ENCODE results near the gene MYO10. TPM values are rescaled to one million over a fixed set of nuclear protein-coding genes. Genes with fewer than 3 reads are reported as not detected.
A peak's percentile ranks its signal among the peaks of the same experiment; 100 is the strongest.

MYO10 gene
- total RNA-seq, 1 experiment from 2014 or later = 202 TPM

- peaks cover 7% of the 10 kb centered on the region for H3K36me3 ChIP-seq (ENCODE audit: insufficient read depth, low read length, poor library complexity, severe bottlenecking)
- peak; percentile 72 for DNase-seq (ENCODE audit: low spot score)
- no peaks in the 10 kb centered on the region for H3K9me3 ChIP-seq (ENCODE audit: low read depth, low read length, poor library complexity, severe bottlenecking)
- intact Hi-C loops (cut with micrococcal nuclease; ENCODE audit: unreplicated experiment) = no loop called here
- no peaks in the 10 kb centered on the region for H3K27me3 ChIP-seq (replicated peaks; ENCODE audit: insufficient read depth, low read depth, low read length, poor library complexity)
- no TSS peak for BruUV-seq (replicated peaks)
- peak overlapping the region; percentile 18 for H3K27ac ChIP-seq (ENCODE audit: low read depth, low read length, poor library complexity, severe bottlenecking)
- POLR2A ChIA-PET (ENCODE audit: low non-redundant PET) = no interaction called here
- no peak overlapping the region for H3K4me3 ChIP-seq (ENCODE audit: low read depth, low read length, poor library complexity, severe bottlenecking)
- CTCF ChIA-PET = no interaction called here
- no peak for TF ChIP-seq EZH2 (IDR thresholded peaks at IDR 0.05; ENCODE audit: borderline replicate concordance, low read depth, low read length, poor library complexity, severe bottlenecking)
- TF ChIP-seq, protein P1, sequence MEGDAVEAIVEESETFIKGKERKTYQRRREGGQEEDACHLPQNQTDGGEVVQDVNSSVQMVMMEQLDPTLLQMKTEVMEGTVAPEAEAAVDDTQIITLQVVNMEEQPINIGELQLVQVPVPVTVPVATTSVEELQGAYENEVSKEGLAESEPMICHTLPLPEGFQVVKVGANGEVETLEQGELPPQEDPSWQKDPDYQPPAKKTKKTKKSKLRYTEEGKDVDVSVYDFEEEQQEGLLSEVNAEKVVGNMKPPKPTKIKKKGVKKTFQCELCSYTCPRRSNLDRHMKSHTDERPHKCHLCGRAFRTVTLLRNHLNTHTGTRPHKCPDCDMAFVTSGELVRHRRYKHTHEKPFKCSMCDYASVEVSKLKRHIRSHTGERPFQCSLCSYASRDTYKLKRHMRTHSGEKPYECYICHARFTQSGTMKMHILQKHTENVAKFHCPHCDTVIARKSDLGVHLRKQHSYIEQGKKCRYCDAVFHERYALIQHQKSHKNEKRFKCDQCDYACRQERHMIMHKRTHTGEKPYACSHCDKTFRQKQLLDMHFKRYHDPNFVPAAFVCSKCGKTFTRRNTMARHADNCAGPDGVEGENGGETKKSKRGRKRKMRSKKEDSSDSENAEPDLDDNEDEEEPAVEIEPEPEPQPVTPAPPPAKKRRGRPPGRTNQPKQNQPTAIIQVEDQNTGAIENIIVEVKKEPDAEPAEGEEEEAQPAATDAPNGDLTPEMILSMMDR (conservative IDR thresholded peaks at IDR 0.05; ENCODE audit: low read depth, low read length) = no peak
- H3K4me1 ChIP-seq (ENCODE audit: insufficient read depth, low read length, poor library complexity, severe bottlenecking) = peaks cover 61% of the 10 kb centered on the region
Observed at GRCh38 chr5:16909464-16909863, 26.6 kb downstream of the MYO10 start.

DNA sequence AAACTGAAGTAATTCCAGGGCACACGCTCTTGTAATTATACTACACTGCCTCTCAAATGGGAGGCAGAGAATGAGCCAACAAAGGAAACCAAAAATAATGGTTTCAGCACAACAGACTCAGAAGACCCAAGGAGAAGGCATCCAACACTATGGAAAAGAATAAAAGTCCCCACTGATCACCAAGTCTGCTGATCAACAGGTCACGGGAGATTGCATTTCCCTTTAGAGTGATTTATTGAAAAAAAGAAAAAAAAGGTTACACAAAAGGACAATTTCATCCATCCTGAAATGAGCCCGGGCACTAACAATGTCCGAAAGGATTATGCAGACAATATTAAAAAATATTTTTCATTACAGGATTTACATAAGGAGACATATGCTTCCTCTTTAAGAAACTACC lies 28.8 kb downstream of the MYO10 start:
- TF ChIP-seq, protein P1 (conservative IDR thresholded peaks at IDR 0.05; ENCODE audit: low read depth, low read length) = no peak
- no peak for TF ChIP-seq EZH2 (IDR thresholded peaks at IDR 0.05; ENCODE audit: borderline replicate concordance, low read depth, low read length, poor library complexity, severe bottlenecking)
- Histone ChIP-seq H3K27ac (ENCODE audit: low read depth, low read length, poor library complexity, severe bottlenecking) (peak overlapping the region; percentile 4), H3K4me3 (ENCODE audit: low read depth, low read length, poor library complexity, severe bottlenecking) (no peak overlapping the region), H3K9me3 (ENCODE audit: low read depth, low read length, poor library complexity, severe bottlenecking) (no peaks in the 10 kb centered on the region), H3K4me1 (ENCODE audit: insufficient read depth, low read length, poor library complexity, severe bottlenecking) (peaks cover 50% of the 10 kb centered on the region), H3K27me3 (replicated peaks; ENCODE audit: insufficient read depth, low read depth, low read length, poor library complexity) (no peaks in the 10 kb centered on the region), H3K36me3 (ENCODE audit: insufficient read depth, low read length, poor library complexity, severe bottlenecking) (peaks cover 7% of the 10 kb centered on the region)
- ChIA-PET CTCF (interaction anchor here (0.7 kb wide), 1 partner anchor 34 kb away, joined by 6 read pairs; no protein-coding TSS in a partner anchor), POLR2A (ENCODE audit: low non-redundant PET) (no interaction called here)
- intact Hi-C loops (cut with micrococcal nuclease; ENCODE audit: unreplicated experiment) = no loop called here
- no peak for DNase-seq (ENCODE audit: low spot score)
- BruUV-seq (replicated peaks) = no TSS peak

DNA sequence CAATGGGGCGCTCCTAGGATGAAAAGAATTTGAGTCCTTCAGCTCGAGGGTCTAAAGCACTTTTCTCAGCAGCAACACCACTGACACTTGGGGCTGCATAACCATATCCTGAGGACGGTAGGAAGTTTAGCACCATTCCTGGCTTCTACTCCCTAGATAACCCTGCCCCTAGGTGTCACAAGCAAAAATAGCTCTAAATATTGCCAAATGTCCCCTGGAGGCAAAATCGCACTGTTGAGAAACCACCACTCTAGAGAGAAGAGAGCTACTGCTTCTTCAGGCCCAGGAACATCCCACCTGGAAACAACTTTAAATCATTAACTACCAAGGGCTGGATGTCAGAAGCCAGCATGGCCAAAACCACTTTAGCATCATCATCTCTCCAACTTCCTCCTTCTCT lies 29.8 kb downstream of the MYO10 start:
- H3K9me3 ChIP-seq (ENCODE audit: low read depth, low read length, poor library complexity, severe bottlenecking) = no peaks in the 10 kb centered on the region
- no peak overlapping the region for H3K27ac ChIP-seq (ENCODE audit: low read depth, low read length, poor library complexity, severe bottlenecking)
- BruUV-seq (replicated peaks) = no TSS peak
- no peak for TF ChIP-seq EZH2 (IDR thresholded peaks at IDR 0.05; ENCODE audit: borderline replicate concordance, low read depth, low read length, poor library complexity, severe bottlenecking)
- TF ChIP-seq, protein P1 (conservative IDR thresholded peaks at IDR 0.05; ENCODE audit: low read depth, low read length) = no peak
- no peak overlapping the region for H3K4me3 ChIP-seq (ENCODE audit: low read depth, low read length, poor library complexity, severe bottlenecking)
- DNase-seq (ENCODE audit: low spot score) = no peak
- ChIA-PET POLR2A (ENCODE audit: low non-redundant PET) (no interaction called here), CTCF (no interaction called here)
- H3K27me3 ChIP-seq (replicated peaks; ENCODE audit: insufficient read depth, low read depth, low read length, poor library complexity) = no peaks in the 10 kb centered on the region
- H3K36me3 ChIP-seq (ENCODE audit: insufficient read depth, low read length, poor library complexity, severe bottlenecking) = peaks cover 7% of the 10 kb centered on the region
- intact Hi-C loops (cut with micrococcal nuclease; ENCODE audit: unreplicated experiment) = no loop called here
- peaks cover 51% of the 10 kb centered on the region for H3K4me1 ChIP-seq (ENCODE audit: insufficient read depth, low read length, poor library complexity, severe bottlenecking)

Measured in A673 (cell line).